CD1c-positive myeloid dendritic cell (primary cell): ENCODE results near the gene PNPLA8.
"Not testable (repeated sequence)": the region's sequence is repeated elsewhere in the genome, so short reads cannot be mapped to it uniquely, and the experiment has no call there.

Experiments
- DNase-seq: peaks from one replicate; pipeline ENCODE4 v3.0.0-alpha.2; 2016; ENCODE audit errors: extremely low spot score

Gene PNPLA8

DNA sequence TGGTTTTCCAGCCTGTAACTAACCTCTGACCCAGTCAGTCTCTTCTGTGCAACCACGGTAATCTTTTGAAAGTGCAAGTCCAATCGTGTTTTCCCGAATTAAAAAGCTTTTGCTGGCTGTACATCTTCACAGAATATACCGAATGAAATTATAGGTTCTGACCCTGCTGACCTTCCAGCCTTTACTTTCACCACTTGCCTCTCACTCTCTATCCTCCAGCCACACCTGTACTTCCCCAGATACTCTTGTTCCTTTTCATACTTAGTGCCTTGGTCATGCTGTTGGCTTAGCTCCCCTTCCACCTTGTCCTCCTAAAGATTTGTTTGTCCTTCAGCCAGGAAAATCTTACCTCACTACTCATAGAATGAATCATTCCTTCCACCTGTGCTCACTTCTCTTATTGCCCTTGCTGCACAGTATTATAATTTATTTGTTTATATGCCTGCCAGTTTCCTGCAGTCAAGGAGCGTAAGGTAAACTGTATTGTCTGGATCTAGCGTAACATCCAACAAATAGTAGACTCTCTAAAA is 2.3 kb upstream of the PNPLA8 start:
- no peak for DNase-seq

DNA sequence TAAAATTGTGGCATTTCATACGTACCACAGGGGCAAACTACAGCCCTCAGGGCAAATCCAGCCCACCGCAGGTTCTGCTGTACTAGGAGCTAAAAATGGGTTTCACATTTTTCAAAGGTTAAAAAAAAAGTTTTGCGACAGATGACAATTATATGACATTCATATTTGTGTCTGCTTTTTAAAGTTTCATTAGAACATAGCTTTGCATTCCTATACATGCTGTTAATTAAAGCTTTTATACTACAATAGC is 758 bp upstream of the PNPLA8 start:
- DNase-seq, result no peak

GRCh38 chr7:108525327-108525984 is 479 bp downstream of the PNPLA8 start:
- DNase-seq, result peak; percentile 84

DNA sequence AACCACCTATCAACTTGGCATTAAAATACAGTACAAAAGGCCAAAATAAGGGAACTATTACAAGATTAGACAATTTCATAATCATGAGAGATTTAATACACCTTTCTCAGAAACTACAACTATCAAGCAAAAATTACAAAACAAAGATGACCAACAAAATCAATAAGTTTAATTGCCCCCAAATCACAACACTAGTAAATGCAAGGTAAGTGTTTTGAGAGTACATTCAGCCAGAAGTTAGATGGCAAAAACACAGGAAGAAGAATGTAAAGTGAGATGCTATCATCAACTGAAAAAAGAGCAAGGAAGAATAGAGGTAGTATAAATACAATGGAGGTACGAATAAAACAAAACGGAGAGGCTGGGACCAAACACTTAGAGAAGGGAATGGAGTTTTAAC is 3.2 kb downstream of the PNPLA8 start:
- DNase-seq, result no peak

GRCh38 chr7:108517951-108518350 is 8.0 kb downstream of the PNPLA8 start:
- DNase-seq, result no peak

- peak; percentile 65 for DNase-seq
Measured at GRCh38 chr7:108515630-108516029, 10.3 kb downstream of the PNPLA8 start.

DNA sequence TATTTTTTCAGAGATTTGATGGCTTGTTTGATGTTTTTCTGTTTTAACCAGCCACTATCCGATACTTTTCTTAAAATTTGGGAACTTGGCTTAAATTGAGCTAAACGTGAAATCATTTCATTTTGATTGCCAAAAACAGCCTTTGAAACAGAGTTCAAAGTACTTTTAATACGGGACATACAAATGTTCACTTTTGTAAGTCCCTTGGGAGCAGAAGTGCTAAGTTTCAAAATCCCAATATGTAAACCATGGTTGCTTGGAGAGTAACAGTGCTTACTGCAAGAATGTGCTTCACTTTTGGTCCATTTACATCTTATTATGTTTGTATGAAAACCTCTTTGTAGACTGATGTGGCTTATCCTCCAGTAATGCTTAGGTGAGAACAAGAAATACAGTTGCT is 10.9 kb downstream of the PNPLA8 start:
- no peak for DNase-seq

DNA sequence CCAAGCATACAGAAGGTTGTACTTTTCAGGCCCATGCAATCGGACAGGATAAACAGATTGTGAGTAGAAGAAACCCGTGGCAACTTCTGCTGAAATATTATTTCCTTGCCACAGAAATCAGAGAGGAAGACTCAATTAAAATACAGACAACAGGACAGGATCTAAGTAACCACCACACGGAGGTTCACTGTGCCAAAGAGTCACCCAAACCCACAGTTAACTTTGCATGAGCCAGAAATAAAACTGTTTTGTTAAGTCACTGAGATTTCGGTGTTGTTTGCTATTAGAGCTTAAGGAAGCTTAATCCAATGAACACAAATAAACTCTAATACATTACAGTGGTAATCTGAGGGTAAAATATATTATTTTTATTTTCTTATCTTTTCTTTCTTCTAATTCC is 14.0 kb downstream of the PNPLA8 start:
- DNase-seq, result no peak

- DNase-seq, result not testable (repeated sequence)
Measured at GRCh38 chr7:108504576-108504975, 21.4 kb downstream of the PNPLA8 start.

GRCh38 chr7:108503112-108504026 is 22.6 kb downstream of the PNPLA8 start:
- DNase-seq, result no peak

DNA sequence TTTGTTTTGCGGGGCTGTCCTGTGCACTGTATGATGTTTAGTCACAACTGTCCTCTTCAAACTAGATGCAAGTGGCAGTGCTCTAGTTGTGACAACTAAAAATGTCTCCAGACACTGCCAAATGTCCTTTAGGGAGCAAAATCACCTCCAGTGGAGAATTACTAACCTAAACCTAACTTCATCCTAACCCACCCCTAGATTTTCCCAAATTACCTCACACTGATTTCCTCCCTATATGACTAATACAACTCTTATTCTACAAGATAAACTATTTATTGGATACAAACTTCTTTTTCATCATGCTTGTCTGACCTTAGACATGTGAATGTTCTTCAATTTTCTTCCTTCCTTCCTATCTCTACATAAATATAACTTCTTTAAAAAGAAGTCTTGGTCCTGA is 26.4 kb downstream of the PNPLA8 start:
- DNase-seq, result no peak

- no peak for DNase-seq
Measured at GRCh38 chr7:108498481-108498880, 27.5 kb downstream of the PNPLA8 start.

- peak; percentile 73 for DNase-seq
Measured at GRCh38 chr7:108497082-108497725, 28.7 kb downstream of the PNPLA8 start.

- DNase-seq, result no peak
Measured at GRCh38 chr7:108492742-108493141, 33.2 kb downstream of the PNPLA8 start.

DNA sequence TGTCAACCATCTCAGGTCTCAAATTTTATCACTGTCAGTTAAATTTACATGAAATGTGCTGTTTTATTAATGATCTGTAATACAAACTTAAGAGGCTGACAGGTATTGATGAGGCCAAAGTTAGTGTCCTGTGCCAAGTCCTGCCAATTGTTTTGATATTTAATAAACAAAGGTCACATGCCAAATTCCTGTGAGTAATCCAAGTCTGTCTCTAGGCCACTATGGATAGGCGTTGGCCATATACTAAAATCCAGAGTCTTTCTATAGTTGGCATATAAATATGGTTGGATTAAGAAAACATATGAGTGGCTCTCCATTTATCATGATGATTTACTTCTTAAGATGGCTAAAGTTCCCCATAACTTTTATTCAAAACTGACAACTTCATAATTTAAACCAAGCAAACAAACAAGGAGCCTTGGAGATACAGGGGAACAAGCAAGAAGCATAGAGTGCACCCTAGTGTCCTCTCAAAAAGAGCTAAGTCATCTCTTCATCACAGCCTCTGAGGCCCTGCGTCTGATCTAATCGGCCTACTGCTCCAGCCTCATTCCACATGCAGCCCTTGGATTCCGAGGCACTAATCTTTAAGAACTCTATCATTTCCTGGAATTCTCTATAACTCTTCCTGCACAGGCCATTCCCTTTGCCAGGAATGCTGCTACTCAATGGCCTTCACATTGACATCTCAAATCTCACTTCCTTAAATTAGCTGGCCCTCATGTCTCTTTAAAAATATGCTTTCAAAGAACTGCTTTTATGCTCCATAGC is 37.0 kb downstream of the PNPLA8 start:
- DNase-seq, result no peak

GRCh38 chr7:108487646-108488045 is 38.3 kb downstream of the PNPLA8 start:
- DNase-seq, result no peak

GRCh38 chr7:108486291-108486966 is 39.5 kb downstream of the PNPLA8 start:
- peak; percentile 9 for DNase-seq

- DNase-seq, result no peak
Measured at GRCh38 chr7:108484137-108484536, 41.8 kb downstream of the PNPLA8 start.

GRCh38 chr7:108480311-108480710 is 45.6 kb downstream of the PNPLA8 start:
- no peak for DNase-seq

DNA sequence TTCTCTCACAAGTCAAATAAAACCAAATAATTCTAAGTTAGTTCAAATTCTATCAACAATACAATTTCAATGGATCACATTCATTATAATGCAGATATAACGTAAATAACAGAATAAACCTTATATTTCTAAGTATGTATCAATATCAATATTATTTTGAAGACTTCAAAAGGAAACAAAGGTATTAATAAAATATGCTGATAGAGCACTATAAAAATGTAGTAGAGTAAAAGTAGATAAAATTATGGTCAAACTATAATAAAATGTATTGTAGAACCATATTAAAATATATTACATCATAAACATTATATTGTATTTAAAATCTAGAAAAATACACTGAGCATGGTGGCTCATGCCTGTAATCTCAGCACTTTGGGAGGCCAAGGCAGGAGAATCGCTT is 46.2 kb downstream of the PNPLA8 start:
- DNase-seq, result no peak

DNA sequence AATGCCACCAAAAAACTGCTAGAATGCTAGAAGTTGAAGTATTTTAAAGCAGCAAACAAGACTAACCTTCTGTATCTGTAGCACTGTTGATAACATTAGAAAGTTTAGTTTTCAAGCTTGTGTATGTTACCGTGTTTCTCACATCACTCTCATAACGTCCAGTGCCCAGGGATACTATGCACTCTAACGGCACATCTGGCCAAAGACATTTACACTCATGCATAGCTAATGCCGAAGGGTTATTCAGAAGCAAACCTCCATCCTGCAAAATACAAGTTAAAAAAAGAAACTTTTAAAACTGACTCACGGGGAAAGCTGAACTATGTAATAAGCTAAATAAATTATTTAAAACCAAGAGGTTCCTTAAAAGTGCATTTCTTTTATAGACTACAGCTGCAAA is 46.8 kb downstream of the PNPLA8 start:
- DNase-seq, result no peak
